Mesenchymal stem cell (in vitro differentiated cells and primary cell): ENCODE results near the gene TRAIP.

Source experiments
- DNase-seq: peaks from one replicate; pipeline ENCODE4 v3.0.0-alpha.2; 2013
- H2AFZ ChIP-seq: one replicate; pipeline ENCODE4 v1.6.1; 2013; ENCODE audit warnings: low read depth, mild to moderate bottlenecking, control low read depth, inconsistent platforms, low read length, moderate library complexity
- H2AK5ac ChIP-seq: 2 replicates; pipeline ENCODE4 v1.6.1; 2013; ENCODE audit warnings: low read length, moderate library complexity, mild to moderate bottlenecking, inconsistent platforms; ENCODE audit not compliant: severe bottlenecking
- H2BK120ac ChIP-seq: one replicate; pipeline ENCODE4 v1.6.1; 2013; ENCODE audit warnings: low read depth, mild to moderate bottlenecking, inconsistent platforms, low read length, moderate library complexity
- H2BK12ac ChIP-seq, 2 experiments: one replicate each; pipeline ENCODE4 v1.6.1; 2013; ENCODE audit warnings: inconsistent platforms in 2 of 2, low read length in 2 of 2, mild to moderate bottlenecking in 2 of 2, moderate library complexity in 2 of 2, control low read depth in 1 of 2
- H2BK15ac ChIP-seq: one replicate; pipeline ENCODE4 v1.6.1; 2013; ENCODE audit warnings: mild to moderate bottlenecking, low read depth, inconsistent platforms; ENCODE audit not compliant: poor library complexity, severe bottlenecking
- H2BK5ac ChIP-seq: 2 replicates; pipeline ENCODE4 v1.6.1; 2013; ENCODE audit warnings: low read depth, mild to moderate bottlenecking, low read length, control low read depth, inconsistent platforms; ENCODE audit not compliant: poor library complexity, severe bottlenecking
- H3K14ac ChIP-seq, 2 experiments: one replicate each; pipeline ENCODE4 v1.6.1; 2013; ENCODE audit warnings: inconsistent platforms in 2 of 2, low read length in 2 of 2, control low read depth in 1 of 2, mild to moderate bottlenecking in 1 of 2, moderate library complexity in 1 of 2
- H3K18ac ChIP-seq, 2 experiments: one replicate each; pipeline ENCODE4 v1.6.1; 2013; ENCODE audit warnings: inconsistent platforms in 2 of 2, low read length in 2 of 2, control low read depth in 1 of 2, low read depth in 1 of 2, mild to moderate bottlenecking in 1 of 2
- H3K23ac ChIP-seq, 2 experiments: one replicate each; pipeline ENCODE4 v1.6.1; 2013; ENCODE audit warnings: inconsistent platforms in 2 of 2, low read length in 2 of 2, mild to moderate bottlenecking in 2 of 2, moderate library complexity in 2 of 2, control low read depth in 1 of 2
- H3K27ac ChIP-seq: 2 replicates; pipeline ENCODE4 v1.5.1; 2013; ENCODE audit warnings: mild to moderate bottlenecking, moderate library complexity, low read length, control low read depth, inconsistent platforms; ENCODE audit not compliant: poor library complexity, severe bottlenecking
- H3K27me3 ChIP-seq, 2 experiments: 2 replicates each; pipeline versions ENCODE4 v1.6.1 to v1.7.0; 2013; ENCODE audit warnings: low read length in 2 of 2, mild to moderate bottlenecking in 2 of 2, moderate library complexity in 2 of 2, control low read depth in 1 of 2, inconsistent platforms in 1 of 2; ENCODE audit not compliant: control insufficient read depth in 1 of 2, insufficient read depth in 1 of 2
- H3K36me3 ChIP-seq, 2 experiments: 2 replicates each; pipeline versions ENCODE4 v1.6.1 to v1.7.0; 2013; ENCODE audit warnings: low read length in 2 of 2, control low read depth in 1 of 2, inconsistent platforms in 1 of 2, low read depth in 1 of 2, mild to moderate bottlenecking in 1 of 2; ENCODE audit not compliant: insufficient read depth in 2 of 2, control insufficient read depth in 1 of 2
- H3K4ac ChIP-seq, 2 experiments: one replicate each; pipeline ENCODE4 v1.6.1; 2013; ENCODE audit warnings: inconsistent platforms in 2 of 2, low read length in 2 of 2, mild to moderate bottlenecking in 2 of 2, moderate library complexity in 2 of 2, control low read depth in 1 of 2, low read depth in 1 of 2
- H3K4me1 ChIP-seq: 2 replicates; pipeline ENCODE4 v1.6.1; 2013; ENCODE audit warnings: low read depth, low read length, control low read depth; ENCODE audit not compliant: control insufficient read depth, insufficient read depth
- H3K4me2 ChIP-seq: 2 replicates; pipeline ENCODE4 v1.6.1; 2013; ENCODE audit warnings: low read length, mild to moderate bottlenecking, inconsistent platforms; ENCODE audit not compliant: poor library complexity, severe bottlenecking
- H3K4me3 ChIP-seq, 2 experiments: 2 replicates each; pipeline versions ENCODE4 v1.5.1 to v1.7.0; 2013; ENCODE audit warnings: low read length in 2 of 2, mild to moderate bottlenecking in 2 of 2, control low read depth in 1 of 2, low read depth in 1 of 2; ENCODE audit not compliant: insufficient read depth in 1 of 2
- H3K79me1 ChIP-seq: replicated peaks from 2 replicates; pipeline ENCODE4 v1.6.1; 2013; ENCODE audit warnings: mild to moderate bottlenecking, control low read depth, low read length, inconsistent platforms; ENCODE audit not compliant: poor library complexity, severe bottlenecking
- H3K9ac ChIP-seq: 2 replicates; pipeline ENCODE4 v1.7.0; 2013; ENCODE audit warnings: mild to moderate bottlenecking, low read length, moderate library complexity
- H3K9me3 ChIP-seq: 2 replicates; pipeline ENCODE4 v1.7.0; 2013; ENCODE audit warnings: mild to moderate bottlenecking, low read length; ENCODE audit not compliant: control insufficient read depth
- H4K8ac ChIP-seq: one replicate; pipeline ENCODE4 v1.6.1; 2013; ENCODE audit warnings: inconsistent platforms, mild to moderate bottlenecking, low read length, moderate library complexity
- H4K91ac ChIP-seq: one replicate; pipeline ENCODE4 v1.6.1; 2013; ENCODE audit warnings: mild to moderate bottlenecking, low read length, inconsistent platforms
- WGBS: methylation state at CpG from one replicate; pipeline ENCODE4 v1.1.7; 2013; ENCODE audit warnings: mixed read lengths; 5-methylcytosine and 5-hydroxymethylcytosine counted together

The TRAIP gene

DNA sequence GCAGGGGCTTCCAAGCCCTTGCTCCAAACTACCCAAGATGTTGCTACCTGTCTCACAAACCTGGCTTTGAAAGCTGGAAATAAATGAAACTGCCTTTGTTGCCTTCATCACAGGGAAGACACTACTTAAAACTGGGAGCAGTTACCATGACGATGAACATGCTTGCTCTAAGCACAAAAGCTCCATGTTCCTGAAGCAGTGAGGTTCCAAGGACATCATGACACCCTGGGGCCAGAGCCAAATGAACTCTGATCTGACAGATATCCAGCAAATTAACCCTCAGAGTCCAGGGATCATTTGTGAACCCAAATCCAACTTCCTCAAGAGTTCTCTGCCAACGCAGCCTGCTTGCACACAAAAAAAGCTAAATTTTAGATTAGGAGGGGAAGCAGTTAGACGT is 10.7 kb downstream of the TRAIP start:
- no peak overlapping the region for H3K4ac ChIP-seq
- H4K91ac ChIP-seq: no peak overlapping the region
- WGBS: 98% methylated on average over 3 of the region's 3 CpGs

DNA sequence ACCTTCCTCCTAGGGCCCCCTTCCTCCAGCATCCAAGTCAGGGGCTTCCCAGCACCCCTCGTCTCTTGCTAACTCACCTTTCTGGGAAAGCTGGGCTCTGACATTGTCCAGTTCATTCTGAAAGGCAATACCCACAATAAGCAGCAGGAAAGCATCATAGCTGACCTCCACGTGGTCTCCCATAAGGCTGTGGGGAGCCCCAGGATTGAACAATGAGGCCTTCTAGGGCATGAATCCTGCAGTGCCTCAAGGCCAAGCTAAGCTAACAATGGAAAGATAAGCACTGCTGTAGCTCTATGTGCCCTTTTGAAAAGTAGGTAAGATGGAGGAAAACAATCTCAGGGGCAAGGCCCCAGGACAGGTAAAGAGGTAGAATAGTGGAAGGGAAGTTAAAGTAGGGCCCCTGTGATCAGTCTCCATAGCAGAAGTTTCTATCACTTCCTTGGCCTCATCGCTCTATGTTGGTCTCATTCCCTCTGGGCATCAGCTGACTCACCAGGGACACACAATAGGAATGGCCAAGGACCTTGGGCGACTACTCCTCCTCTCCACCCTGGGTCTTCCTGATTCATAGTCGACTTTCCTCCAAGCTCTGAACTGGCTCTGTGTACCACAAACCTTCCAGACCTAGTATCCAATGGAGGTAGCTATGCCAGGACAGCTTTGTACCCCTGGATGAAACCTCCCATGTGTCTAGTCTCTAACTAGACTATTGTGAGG is 11.7 kb downstream of the TRAIP start:
- H3K79me1 ChIP-seq: peaks cover 5% of the 10 kb centered on the region
- no peak for DNase-seq
- 94% methylated on average over 5 of the region's 5 CpGs for WGBS

More for the DNA sequence above, 10.7 kb downstream of the TRAIP start:
- Histone ChIP-seq H4K8ac (no peak overlapping the region), H3K27ac (no peak overlapping the region), H3K23ac (no peak overlapping the region), H3K9me3 (no peaks in the 10 kb centered on the region), H2BK12ac (no peak overlapping the region), H3K9ac (no peak overlapping the region), H2AK5ac (no peak overlapping the region), H3K79me1 (peaks cover 5% of the 10 kb centered on the region), H3K4me2 (no peak overlapping the region), H3K18ac (no peak overlapping the region), H2BK5ac (no peak overlapping the region), H3K4me1 (peaks cover 6% of the 10 kb centered on the region), H3K14ac (no peak overlapping the region), H2BK120ac (no peak overlapping the region), H3K4me3 (no peak overlapping the region), H2AFZ (no peak overlapping the region), H3K36me3 (peaks cover 16 to 20% of the 10 kb centered on the region in 2 experiments), H3K27me3 (no peaks in the 10 kb centered on the region), H2BK15ac (no peak overlapping the region)
- DNase-seq: no peak

GRCh38 chr3:49842843-49843517 is 13.4 kb downstream of the TRAIP start:
- Histone ChIP-seq H3K4me3 (no peak overlapping the region), H2AK5ac (no peak overlapping the region), H3K9me3 (no peaks in the 10 kb centered on the region), H3K4ac (no peak overlapping the region), H2BK120ac (no peak overlapping the region), H3K36me3 (peaks cover 20% of the 10 kb centered on the region in 2 experiments), H3K9ac (no peak overlapping the region), H4K8ac (no peak overlapping the region), H3K27me3 (no peaks in the 10 kb centered on the region), H2BK5ac (no peak overlapping the region), H4K91ac (no peak overlapping the region), H2BK15ac (no peak overlapping the region), H3K4me2 (no peak overlapping the region), H3K79me1 (peaks cover 3% of the 10 kb centered on the region), H2AFZ (no peak overlapping the region), H3K23ac (no peak overlapping the region), H3K18ac (no peak overlapping the region), H2BK12ac (no peak overlapping the region), H3K27ac (no peak overlapping the region), H3K4me1 (peaks cover 6% of the 10 kb centered on the region), H3K14ac (no peak overlapping the region)
- WGBS: 93% methylated on average over 3 of the region's 3 CpGs
- DNase-seq: no peak

More for the DNA sequence above, 11.7 kb downstream of the TRAIP start:
- H2BK5ac ChIP-seq: no peak overlapping the region
- H2BK120ac ChIP-seq: no peak overlapping the region
- H2AK5ac ChIP-seq: no peak overlapping the region
- no peak overlapping the region for H3K4me2 ChIP-seq
- H2BK12ac ChIP-seq: no peak overlapping the region
- no peak overlapping the region for H3K4ac ChIP-seq
- no peak overlapping the region for H4K8ac ChIP-seq
- H3K36me3 ChIP-seq: peaks cover 18 to 20% of the 10 kb centered on the region in 2 experiments
- H3K4me3 ChIP-seq: no peak overlapping the region
- H3K4me1 ChIP-seq: peaks cover 6% of the 10 kb centered on the region
- no peak overlapping the region for H3K27ac ChIP-seq
- H3K23ac ChIP-seq: no peak overlapping the region
- no peak overlapping the region for H4K91ac ChIP-seq
- no peaks in the 10 kb centered on the region for H3K9me3 ChIP-seq
- no peak overlapping the region for H3K18ac ChIP-seq
- H3K14ac ChIP-seq: no peak overlapping the region
- H2AFZ ChIP-seq: no peak overlapping the region
- H3K27me3 ChIP-seq: no peaks in the 10 kb centered on the region
- H3K9ac ChIP-seq: no peak overlapping the region
- H2BK15ac ChIP-seq: no peak overlapping the region

DNA sequence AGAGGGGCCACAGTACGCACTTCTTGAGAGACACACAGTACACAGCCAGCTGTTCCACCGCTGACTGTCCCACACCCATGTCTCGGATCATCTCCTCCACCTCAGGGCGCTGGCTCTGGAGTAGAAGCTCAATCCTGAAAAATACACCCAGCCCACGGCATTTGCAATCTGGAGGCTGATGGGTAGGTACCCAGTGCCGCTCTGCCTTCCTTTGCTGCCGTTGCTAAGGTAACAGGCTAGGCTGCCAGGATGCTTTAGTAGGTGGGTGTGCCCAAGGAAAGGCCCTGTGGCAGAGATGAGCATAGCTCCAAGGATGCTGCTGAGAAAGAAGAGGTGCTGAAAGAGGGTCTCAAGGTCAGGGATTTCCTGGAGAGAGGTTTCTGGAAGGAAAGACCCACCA is 14.6 kb downstream of the TRAIP start:
- H2AFZ ChIP-seq: no peak overlapping the region
- WGBS: 96% methylated on average over 7 of the region's 7 CpGs
- no peak overlapping the region for H2BK120ac ChIP-seq
- H2AK5ac ChIP-seq: no peak overlapping the region
- H4K91ac ChIP-seq: no peak overlapping the region
- H3K36me3 ChIP-seq: peaks cover 15 to 20% of the 10 kb centered on the region in 2 experiments
- no peak overlapping the region for H3K4me2 ChIP-seq
- no peaks in the 10 kb centered on the region for H3K79me1 ChIP-seq
- no peak overlapping the region for H2BK15ac ChIP-seq
- H3K4me3 ChIP-seq: no peak overlapping the region
- no peaks in the 10 kb centered on the region for H3K27me3 ChIP-seq
- no peak overlapping the region for H4K8ac ChIP-seq
- H2BK12ac ChIP-seq: no peak overlapping the region
- H3K23ac ChIP-seq: no peak overlapping the region
- no peak overlapping the region for H3K14ac ChIP-seq
- no peak overlapping the region for H2BK5ac ChIP-seq
- H3K9me3 ChIP-seq: no peaks in the 10 kb centered on the region
- H3K4ac ChIP-seq: no peak overlapping the region
- no peak overlapping the region for H3K27ac ChIP-seq
- peaks cover 6% of the 10 kb centered on the region for H3K4me1 ChIP-seq
- H3K18ac ChIP-seq: no peak overlapping the region
- no peak for DNase-seq
- no peak overlapping the region for H3K9ac ChIP-seq
